Measurements from ENCODE around the gene ACTN3. TPM values are rescaled to one million over a fixed set of nuclear protein-coding genes. Genes with fewer than 3 reads are reported as not detected.
A peak's percentile ranks its signal among the peaks of the same experiment; 100 is the strongest.

Gene ACTN3
- polyA plus RNA-seq, 3 donors: not detected

DNA sequence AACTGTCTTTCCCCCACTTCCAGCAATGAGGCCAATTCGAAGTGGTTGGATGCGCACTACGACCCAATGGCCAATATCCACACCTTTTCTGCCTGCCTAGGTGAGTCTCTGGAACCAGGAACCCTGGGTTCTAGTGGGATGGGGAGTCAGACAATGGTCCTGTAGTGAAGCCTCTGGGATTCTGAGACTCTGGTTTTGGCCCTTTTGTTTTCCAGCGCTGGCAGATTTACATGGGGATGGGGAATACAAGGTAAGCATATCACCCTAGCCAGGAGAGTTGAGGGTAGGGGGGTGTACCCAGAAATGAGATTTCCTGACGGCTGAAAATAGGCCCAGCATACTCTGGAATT, 35.7 kb upstream of the ACTN3 start:
- peaks cover 0 to 2% (median 0%) of the 10 kb centered on the region in 3 donors for H3K27me3 Mint-ChIP-seq (ENCODE audit: low read depth in 3 of 3)
- peak overlapping the region in 5 of 7 donors; percentile 8 to 88 (median 74) for H3K27ac Mint-ChIP-seq
- TF ChIP-seq, protein P1, sequence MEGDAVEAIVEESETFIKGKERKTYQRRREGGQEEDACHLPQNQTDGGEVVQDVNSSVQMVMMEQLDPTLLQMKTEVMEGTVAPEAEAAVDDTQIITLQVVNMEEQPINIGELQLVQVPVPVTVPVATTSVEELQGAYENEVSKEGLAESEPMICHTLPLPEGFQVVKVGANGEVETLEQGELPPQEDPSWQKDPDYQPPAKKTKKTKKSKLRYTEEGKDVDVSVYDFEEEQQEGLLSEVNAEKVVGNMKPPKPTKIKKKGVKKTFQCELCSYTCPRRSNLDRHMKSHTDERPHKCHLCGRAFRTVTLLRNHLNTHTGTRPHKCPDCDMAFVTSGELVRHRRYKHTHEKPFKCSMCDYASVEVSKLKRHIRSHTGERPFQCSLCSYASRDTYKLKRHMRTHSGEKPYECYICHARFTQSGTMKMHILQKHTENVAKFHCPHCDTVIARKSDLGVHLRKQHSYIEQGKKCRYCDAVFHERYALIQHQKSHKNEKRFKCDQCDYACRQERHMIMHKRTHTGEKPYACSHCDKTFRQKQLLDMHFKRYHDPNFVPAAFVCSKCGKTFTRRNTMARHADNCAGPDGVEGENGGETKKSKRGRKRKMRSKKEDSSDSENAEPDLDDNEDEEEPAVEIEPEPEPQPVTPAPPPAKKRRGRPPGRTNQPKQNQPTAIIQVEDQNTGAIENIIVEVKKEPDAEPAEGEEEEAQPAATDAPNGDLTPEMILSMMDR (IDR thresholded peaks at IDR 0.05): no peak
- H3K36me3 Mint-ChIP-seq: peaks cover 13 to 34% of the 10 kb centered on the region in 2 donors
- H2AFZ ChIP-seq (ENCODE audit: insufficient read depth, low read depth, low read length, poor library complexity, severe bottlenecking): peak overlapping the region; percentile 96
- no CpG with 5 or more reads among the region's 5 CpGs for WGBS (ENCODE audit: insufficient coverage)
- no peaks in the 10 kb centered on the region for H3K79me2 ChIP-seq (ENCODE audit: insufficient read depth, low read length)
- H3K4me2 ChIP-seq (replicated peaks; ENCODE audit: extremely low read depth, low read length, poor library complexity, severe bottlenecking): peak overlapping the region; percentile 92
- H3K36me3 ChIP-seq (replicated peaks in 1 of 2; ENCODE audit: control insufficient read depth in 1 of 2, insufficient read depth in 2 of 2, low read length in 2 of 2): peaks cover 0 to 4% of the 10 kb centered on the region in 2 donors
- no peaks in the 10 kb centered on the region for H3K9me3 ChIP-seq (replicated peaks in 1 of 2; ENCODE audit: control insufficient read depth in 1 of 2, insufficient read depth in 1 of 2, low read length in 2 of 2)
- peaks cover 16% of the 10 kb centered on the region for H3K4me1 Mint-ChIP-seq
- peak overlapping the region in 1 of 2 donors; percentile 61 for H3K27ac ChIP-seq (ENCODE audit: low read depth in 1 of 2, low read length in 2 of 2)
- H3K27me3 ChIP-seq (ENCODE audit: control insufficient read depth in 2 of 2, insufficient read depth in 2 of 2, low read length in 2 of 2): no peaks in the 10 kb centered on the region
- peak overlapping the region; percentile 64 to 94 (median 79) for H3K4me3 ChIP-seq (replicated peaks in 1 of 3; ENCODE audit: low read depth in 2 of 3, low read length in 3 of 3)
- no peak for DNase-seq
- peak overlapping the region; percentile 86 to 94 for H3K4me3 Mint-ChIP-seq
- no peak overlapping the region for H3K9ac ChIP-seq (ENCODE audit: insufficient read depth, low read length, poor library complexity, severe bottlenecking)
- intact Hi-C loops (cut with micrococcal nuclease): no loop called here
- H4K20me1 ChIP-seq (ENCODE audit: insufficient read depth, low read length): no peaks in the 10 kb centered on the region
- H3K4me1 ChIP-seq (ENCODE audit: control insufficient read depth in 1 of 2, insufficient read depth in 2 of 2, low read length in 2 of 2): peaks cover 11 to 22% of the 10 kb centered on the region in 2 donors
- no peaks in the 10 kb centered on the region for H3K9me3 Mint-ChIP-seq

DNA sequence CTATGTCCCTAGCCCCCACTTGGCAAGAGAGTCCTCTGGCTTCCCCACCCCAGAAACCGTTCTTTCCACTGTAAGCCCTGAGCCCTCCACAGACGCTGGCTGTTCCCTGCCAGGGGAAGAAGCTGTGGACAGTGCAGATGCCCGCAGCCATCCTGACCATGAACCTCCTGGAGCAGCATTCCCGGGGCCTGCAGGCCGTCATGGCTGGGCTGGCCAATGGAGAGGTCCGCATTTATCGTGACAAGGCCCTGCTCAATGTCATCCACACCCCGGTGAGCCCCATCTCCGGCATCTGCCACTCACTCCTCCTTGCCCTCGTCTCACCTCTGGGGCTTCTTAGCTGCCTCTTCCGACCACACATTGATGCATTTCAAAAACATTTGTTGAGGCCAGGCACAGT, 23.1 kb upstream of the ACTN3 start:
- H3K36me3 Mint-ChIP-seq: peaks cover 50 to 69% of the 10 kb centered on the region in 2 donors
- WGBS (ENCODE audit: insufficient coverage): over 99% methylated on average over 10 of the region's 11 CpGs

More for the DNA sequence above, 23.1 kb upstream of the ACTN3 start:
- TF ChIP-seq, protein P1 (IDR thresholded peaks at IDR 0.05): no peak
- no peak overlapping the region for H3K27ac Mint-ChIP-seq
- H3K4me3 Mint-ChIP-seq: no peak overlapping the region
- Histone ChIP-seq H3K9me3 (replicated peaks in 1 of 2; ENCODE audit: control insufficient read depth in 1 of 2, insufficient read depth in 1 of 2, low read length in 2 of 2) (no peaks in the 10 kb centered on the region), H3K27me3 (ENCODE audit: control insufficient read depth in 2 of 2, insufficient read depth in 2 of 2, low read length in 2 of 2) (no peaks in the 10 kb centered on the region), H3K36me3 (replicated peaks in 1 of 2; ENCODE audit: control insufficient read depth in 1 of 2, insufficient read depth in 2 of 2, low read length in 2 of 2) (peaks cover 28 to 68% of the 10 kb centered on the region in 2 donors), H3K4me1 (ENCODE audit: control insufficient read depth in 1 of 2, insufficient read depth in 2 of 2, low read length in 2 of 2) (no peaks in the 10 kb centered on the region), H3K4me3 (replicated peaks in 1 of 3; ENCODE audit: low read depth in 2 of 3, low read length in 3 of 3) (no peak overlapping the region), H3K27ac (ENCODE audit: low read depth in 1 of 2, low read length in 2 of 2) (no peak overlapping the region), H2AFZ (ENCODE audit: insufficient read depth, low read depth, low read length, poor library complexity, severe bottlenecking) (no peak overlapping the region), H3K79me2 (ENCODE audit: insufficient read depth, low read length) (no peaks in the 10 kb centered on the region), H4K20me1 (ENCODE audit: insufficient read depth, low read length) (no peaks in the 10 kb centered on the region), H3K9ac (ENCODE audit: insufficient read depth, low read length, poor library complexity, severe bottlenecking) (no peak overlapping the region), H3K4me2 (replicated peaks; ENCODE audit: extremely low read depth, low read length, poor library complexity, severe bottlenecking) (no peak overlapping the region)
- no peaks in the 10 kb centered on the region for H3K9me3 Mint-ChIP-seq
- H3K4me1 Mint-ChIP-seq: no peaks in the 10 kb centered on the region
- peaks cover 0 to 5% (median 0%) of the 10 kb centered on the region in 3 donors for H3K27me3 Mint-ChIP-seq (ENCODE audit: low read depth in 3 of 3)
- no peak for DNase-seq
- intact Hi-C loops (cut with micrococcal nuclease): no loop called here
